Anterior cingulate cortex (tissue), 58 donors: ENCODE measurements around the gene KLHL7.
"Not testable (repeated sequence)": the region's sequence is repeated elsewhere in the genome, so short reads cannot be mapped to it uniquely, and the experiment has no call there.

ENCODE experiments used
- DNase-seq, 58 donors: peaks; one replicate each; lab custom pipeline; 2025; lab: John Stamatoyannopoulos, UW

Gene KLHL7

DNA sequence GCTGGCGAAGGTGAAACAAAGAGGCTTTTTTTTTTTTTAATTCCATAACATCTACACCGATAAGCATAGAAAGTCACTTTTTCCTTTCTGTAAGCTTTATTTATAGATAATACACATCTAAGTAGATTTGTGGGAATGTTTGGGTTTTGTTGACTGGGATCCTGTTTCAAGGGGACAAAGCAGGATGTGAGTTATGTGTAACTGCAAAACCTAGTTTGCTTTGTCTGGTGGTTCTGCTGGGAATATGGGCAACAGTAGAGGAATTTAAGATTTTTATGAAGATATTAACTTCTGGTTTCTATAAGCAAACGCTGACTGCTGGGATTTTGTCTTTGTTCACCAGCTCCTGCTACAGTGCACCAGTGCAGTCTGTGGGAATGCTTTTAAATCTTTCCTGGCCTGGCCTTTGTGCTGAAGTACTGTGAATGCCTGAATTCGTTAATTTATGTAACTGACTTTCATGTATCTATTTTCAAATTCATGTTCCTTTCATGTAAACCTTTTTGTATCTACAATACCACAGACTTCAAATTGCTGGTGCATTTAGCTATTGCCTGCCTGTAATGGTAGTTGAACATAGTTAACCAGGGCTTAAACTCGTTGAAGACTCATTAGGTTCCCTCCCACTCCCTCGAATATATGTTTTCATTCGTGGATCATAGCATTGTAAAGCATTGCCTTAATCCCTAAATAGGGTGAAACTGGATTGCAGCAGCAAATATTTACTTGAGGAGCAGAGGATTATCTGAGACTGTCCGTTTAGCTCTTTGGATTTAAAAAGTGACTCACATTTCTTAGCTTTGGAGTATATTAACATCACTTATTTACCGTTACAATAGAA lies 1.5 kb downstream of the KLHL7 start:
- DNase-seq = peak in 3 of 58 donors; percentile 2 to 7 (median 6)

DNA sequence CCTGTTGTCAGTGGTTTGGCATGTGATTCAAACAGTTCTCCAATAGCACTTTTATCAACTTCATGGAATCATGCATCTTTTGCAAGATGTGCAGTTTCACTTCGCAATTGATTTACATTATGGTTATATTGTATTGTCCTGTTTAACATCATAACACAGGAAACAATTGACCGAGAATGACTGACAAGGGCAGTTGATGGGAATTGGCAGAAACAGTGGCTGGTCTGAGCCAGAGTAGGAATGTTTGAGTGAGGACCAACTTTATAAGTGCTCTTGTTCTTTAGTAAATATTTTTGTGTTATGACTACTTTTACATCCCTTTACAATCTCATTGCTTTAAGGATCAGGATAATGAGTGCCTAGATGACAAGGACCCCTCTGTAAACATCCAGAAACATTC lies 2.2 kb downstream of the KLHL7 start:
- no peak for DNase-seq

DNA sequence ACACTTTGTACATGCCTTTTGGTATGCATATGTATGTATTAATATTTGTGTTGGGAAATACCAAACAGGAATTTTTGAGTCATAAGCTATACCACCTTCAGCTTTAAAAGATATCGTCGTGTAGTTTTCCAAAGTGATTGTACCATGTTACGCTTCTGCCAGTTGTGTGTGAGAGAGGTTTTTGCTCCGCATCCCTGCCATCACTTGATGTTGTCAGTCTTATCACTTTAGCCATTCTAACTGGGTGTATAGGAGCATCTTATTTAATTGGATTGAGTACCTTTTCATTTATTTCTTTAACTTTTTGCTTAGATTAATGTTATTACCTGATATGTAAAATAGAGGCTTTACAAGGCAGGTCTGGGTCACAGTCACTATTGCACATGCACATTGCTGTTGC lies 3.4 kb downstream of the KLHL7 start:
- no peak for DNase-seq

DNA sequence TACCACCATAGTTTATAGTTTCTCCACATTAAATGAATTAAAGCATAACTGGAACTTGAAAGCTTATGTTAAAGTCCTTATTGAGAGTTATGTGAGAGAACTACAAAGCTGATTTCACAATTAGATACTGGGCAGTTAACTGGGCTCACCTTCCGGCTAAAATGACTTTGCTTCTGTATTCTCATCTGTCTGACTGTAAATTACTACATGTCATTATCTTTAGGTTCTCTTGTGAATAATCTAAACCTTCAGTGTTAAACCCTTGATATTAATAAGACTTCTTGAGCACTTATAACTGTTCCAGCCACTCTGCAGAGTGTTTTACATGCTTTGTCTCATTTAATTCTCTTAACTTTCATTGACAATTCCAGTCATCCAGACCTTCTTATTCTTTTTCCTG lies 3.9 kb downstream of the KLHL7 start:
- no peak for DNase-seq

DNA sequence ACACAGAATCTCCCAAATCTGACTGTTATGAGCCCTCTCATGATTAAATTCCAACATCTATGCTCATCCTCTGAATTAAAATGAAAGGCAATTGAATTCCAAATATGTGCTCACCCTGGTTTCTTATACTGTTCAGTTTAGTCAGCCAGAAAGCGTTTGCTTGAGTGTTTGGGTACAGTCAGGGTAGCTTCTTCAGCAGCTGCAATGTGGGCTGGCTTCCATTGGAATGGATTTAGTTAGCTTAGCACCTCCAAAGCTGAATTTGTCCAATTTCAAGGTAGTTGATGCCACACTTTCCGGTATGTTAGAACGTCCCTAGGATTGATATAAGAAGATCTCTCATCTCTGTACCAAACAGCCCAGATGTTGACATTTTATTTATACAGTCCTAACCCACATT lies 9.3 kb downstream of the KLHL7 start:
- peak in 11 of 58 donors; percentile 0 to 52 (median 14) for DNase-seq

DNA sequence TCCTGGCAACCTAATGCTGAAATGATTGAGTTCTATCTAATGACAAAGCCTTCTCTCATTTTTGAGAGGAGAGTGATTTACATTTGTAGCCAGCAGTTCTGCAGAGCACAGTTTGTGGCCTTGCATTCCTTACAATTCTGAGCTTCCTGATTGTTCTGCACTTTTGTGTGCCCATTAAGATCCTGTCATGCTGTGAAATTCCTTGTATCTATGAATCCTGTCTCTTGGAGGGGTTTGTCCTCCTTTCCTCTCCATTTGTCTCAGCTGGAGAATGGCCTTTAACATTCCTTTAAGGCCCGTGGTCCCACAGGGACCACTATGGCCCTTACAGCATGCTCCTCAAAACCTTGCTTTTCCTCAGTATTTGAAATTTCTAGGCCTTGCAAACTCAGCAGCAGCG lies 10.4 kb downstream of the KLHL7 start:
- DNase-seq = no peak

DNA sequence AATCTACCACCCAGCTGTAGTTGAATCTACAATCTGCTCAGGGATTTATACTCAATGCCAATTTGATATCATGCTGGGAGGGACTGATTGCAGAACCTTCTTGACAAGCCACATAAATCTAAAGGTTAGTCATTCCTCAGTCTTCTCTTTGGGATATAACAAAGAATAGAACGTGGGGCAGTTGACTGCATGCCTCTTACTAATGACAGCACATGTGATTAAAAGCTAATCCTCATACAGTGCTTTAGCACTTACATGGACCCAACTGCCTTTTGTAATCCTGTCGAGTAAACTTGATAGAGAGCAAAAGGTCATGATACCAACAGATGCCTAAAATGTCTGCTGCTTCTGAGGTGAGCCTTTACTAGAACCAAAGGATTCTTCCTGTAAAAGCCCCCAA lies 12.3 kb downstream of the KLHL7 start:
- DNase-seq = no peak

DNA sequence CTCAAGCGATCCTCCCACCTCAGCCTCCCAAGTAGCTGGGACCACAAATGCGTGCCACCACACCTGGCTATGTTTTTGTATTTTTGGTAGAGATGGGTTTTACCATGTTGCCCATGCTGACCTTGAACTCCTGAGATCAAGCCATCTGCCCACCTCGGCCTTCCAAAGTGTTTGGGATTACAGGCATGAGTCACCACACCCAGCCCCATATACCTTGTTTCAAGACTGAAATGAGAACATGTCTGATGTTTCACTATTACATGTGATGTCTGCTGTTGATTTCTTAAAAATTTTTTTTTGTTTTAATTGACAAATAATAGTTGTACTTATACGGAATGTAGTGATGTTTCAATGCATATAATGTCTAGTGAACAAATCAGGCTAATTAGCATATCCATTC lies 14.5 kb downstream of the KLHL7 start:
- DNase-seq = no peak

DNA sequence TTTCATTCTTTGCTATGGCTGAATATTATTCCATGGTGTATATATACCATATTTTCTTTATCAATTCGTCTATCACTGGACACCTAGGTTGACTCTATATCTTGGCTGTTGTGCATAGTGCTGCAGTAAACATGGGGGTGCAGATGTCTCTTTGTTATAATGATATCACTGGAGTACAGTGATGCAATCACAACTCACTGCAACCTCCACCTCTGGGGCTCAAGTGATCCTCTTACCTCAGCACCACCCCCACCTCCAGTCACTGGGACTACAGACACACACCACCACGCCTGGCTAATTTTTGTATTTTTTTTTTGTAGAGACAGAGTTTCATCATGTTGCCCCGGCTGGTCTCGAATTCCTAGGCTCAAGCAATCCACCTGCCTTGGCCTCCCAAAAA lies 15.6 kb downstream of the KLHL7 start:
- DNase-seq = no peak

DNA sequence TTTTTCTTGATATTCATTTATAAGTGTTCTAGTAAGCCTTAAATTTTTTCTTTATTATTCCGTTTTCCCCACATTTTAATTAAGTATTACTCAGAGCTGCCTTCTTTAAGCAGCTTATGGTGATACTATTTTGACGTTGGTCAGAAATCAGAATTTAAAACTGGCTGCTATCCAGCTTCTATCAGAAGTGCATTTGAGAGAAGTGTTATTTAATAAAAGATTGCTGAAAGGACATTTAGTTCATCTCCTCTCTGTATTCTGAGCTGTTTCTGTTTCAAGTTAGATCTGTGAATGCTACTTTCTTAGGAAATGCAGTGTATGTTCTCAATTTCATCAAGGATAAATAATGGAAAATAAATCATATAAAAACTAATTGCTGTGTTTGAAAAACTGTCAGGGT lies 17.4 kb downstream of the KLHL7 start:
- DNase-seq = no peak

DNA sequence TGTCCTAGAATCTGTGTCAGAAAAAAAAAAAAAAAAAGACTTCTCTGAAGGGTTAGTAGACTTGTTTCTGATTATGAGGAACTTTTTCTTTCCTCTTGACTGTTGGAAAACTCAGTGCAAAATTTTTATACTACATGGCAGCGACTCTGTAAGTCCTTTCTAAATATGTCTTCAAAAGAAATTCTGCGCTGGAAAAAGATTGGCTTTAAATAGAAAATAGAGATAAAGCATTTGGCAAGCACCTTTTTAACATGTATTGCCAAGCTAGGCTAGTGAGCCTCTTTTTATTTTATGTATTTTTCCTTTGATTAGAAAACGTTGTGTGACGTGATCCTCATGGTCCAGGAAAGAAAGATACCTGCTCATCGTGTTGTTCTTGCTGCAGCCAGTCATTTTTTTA lies 17.9 kb downstream of the KLHL7 start:
- no peak for DNase-seq

DNA sequence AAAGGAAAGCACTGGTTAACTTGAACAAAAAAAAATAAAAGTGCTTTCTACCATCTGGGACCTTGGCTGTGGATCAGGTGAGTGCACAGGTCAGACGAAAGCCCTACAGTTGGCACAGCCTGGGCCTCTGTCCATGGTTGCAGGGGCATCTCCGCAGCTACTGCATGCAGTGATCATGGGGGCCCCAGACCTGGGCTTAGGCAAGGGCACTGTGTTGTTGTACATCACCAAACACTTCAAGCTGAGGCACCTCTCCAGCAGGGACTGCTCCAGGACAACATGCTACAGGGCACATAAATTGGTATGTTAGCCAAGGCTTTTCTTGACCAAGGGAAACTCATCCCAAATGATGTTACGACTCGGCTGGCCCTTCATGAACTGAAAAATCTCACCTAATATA lies 23.5 kb downstream of the KLHL7 start:
- DNase-seq = no peak

DNA sequence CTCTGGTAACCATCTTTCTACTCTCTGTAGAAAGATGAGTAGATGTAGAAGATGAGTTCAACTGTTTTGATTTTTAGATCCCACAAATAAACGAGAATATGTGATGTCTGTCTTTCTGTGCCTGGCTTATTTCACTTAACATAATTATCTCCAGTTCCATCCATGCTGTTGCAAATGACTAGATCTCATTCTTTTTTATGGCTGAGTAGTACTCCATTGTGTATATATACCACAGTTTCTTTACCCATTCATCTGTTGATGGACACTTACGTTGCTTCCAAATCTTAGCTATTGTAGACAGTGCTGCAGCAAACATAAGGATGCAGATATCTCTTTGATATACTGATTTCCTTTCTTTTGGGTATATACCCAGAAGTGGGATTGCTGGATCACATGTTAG lies 26.2 kb downstream of the KLHL7 start:
- not testable (repeated sequence) for DNase-seq

DNA sequence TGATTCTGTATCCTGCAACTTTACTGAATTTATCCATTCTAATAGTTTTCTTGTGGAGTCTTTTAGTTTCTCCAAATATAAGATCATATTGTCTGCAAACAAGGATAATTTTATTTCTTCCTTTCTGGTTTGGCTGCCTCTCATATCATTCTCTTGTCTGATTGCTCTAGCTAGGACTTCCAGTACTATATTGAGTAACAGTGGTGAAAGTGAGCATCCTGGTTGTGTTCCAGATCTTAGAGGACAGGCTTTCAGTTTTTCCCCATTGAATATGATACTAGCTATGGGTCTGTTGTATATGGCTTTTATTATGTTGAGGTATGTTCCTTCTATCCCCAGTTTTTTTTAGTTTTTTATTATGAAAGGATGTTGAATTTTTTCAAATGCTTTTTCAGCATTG lies 28.2 kb downstream of the KLHL7 start:
- no peak for DNase-seq

DNA sequence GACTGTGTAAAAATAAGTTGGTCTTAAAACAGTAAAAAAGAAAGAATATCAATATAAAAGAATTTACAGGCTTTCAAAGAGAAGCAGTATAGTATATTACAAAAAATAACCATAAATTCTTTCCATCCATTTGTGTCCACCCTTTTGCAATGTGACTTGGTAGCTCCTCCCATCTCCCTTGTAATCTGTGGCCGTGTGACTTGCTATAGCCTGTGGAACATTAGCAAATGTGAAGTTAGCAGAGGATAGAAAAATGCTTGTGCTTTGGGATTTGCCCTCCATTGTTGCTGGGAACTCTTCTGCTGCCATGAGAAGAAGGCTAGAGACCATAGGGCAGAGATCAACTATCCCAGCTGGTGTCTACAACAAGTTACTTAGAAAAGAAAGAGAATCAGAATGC lies 30.2 kb downstream of the KLHL7 start:
- DNase-seq = no peak

DNA sequence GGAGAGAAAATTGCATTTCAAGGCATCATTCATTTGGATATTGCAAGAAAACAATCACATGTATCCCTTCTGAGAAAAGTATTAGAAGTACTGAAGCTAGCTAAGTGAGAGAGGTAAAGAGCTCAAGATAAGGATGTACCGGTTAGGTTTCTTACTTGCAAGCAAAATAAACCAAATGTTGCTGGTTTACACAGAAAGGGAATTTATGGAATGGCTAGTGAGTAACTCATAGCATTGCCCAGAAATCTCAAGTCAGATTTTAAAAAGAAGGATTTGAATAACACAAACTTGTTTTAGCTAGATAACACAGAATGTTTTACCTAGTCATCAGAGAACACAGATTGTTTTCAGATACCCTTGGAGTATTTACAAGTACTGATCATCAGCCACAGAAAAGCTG lies 30.6 kb downstream of the KLHL7 start:
- no peak for DNase-seq

DNA sequence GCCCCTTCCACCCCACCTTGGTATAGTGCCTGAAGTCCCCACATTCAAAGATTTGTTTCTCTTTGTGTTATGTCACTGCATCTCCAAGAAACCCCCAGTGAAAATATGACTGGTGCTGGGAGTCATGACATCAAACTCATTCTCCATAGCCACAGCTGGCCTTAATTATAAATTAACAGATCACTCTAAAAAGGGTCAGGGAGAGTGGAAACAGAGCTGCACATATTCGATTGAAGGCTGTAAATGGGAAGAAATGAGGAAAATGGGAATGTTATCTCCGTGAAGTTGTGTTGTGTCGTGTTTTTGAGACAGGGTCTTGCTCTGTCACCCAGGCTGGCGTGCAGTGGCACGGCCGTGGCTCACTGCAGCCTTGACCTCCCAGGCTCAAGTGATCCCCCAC lies 52.1 kb downstream of the KLHL7 start:
- no peak for DNase-seq

DNA sequence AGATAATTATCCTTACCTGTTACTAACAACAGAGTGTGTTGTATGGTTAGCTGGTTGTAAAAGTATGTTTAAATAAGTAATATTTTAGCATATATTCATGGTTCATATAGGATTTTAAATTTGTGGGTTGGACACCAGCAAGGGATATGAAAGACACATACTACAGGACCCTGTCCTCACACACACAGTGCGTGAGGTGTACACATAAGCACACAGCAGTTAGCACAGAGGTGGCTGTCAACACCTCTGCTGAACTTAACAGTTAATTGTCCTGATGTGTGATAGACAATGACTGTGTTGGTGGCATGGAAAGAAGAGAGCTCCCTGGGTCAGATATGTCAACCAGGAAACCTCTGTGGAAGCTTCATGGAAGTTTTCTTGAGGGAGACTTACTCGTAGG lies 53.0 kb downstream of the KLHL7 start:
- no peak for DNase-seq

DNA sequence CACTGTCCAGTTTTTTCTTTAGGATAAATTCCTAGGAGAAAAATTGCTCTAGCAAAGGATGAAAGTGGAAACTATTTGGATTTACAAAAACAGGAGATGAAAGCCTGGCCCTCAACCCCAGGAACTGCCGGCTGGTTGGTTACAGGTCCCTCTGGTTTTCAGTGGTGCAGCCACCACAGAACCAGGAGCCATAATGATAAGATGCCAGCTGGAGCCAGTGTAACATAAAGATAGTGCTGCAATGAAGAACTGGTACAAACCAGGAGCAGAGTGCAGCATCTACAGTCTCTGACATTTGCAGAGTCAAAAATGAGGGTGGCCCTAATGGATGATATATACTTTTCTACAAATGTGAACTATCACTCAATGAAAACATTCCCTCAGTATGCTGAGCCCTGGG lies 55.9 kb downstream of the KLHL7 start:
- DNase-seq = no peak

DNA sequence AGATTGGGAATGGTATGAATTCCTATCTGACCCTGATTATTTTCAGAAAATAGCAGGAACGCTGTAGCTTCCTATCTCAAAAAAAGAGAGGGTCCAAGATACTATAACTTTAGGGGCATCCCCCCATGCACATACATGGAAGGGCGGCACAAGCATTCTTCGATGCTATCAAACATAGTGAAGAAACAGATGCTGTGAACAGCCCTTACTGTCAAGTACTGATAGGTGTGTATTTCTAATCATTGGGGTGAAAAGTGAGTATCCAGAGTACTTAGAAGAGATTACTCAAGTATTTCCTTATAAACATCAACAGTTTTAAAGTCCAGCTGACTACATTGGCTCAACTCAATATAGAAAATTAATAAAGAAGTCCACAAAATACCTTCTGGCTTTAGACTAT lies 59.3 kb downstream of the KLHL7 start:
- no peak for DNase-seq

DNA sequence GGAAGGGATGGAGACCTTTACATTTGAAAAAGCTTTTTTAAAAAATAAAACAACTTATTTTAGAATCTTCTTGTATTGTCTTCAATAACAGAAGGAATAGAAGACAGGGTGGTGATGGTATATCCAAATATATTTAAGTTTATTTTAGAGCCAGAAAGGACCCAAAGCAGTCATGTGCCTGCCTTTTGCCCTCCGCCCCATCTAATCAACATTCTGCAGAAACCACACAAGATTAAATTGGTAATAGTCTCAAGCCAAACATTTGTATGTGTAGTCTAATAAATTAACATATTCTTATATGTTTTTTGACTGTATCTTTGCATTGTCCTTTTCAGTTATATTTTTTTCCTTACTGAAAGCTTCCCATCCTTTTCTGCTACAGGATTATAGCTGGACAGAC lies 59.7 kb downstream of the KLHL7 start:
- no peak for DNase-seq

DNA sequence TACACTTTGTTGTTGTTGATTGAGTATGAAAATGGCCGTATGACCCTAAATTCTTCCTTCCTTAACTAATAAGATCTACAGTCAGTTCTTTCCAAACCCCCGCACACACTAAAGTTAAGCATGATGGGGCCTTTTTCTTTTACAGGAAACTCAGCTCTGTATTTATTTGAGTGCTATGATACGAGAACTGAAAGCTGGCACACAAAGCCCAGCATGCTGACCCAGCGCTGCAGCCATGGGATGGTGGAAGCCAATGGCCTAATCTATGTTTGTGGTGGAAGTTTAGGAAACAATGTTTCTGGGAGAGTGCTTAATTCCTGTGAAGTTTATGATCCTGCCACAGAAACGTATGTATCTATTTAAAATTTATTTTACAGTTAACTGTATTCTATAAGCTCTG lies 62.1 kb downstream of the KLHL7 start:
- DNase-seq = no peak
